Mucosa of gallbladder (tissue), 1 donor: Measurements from ENCODE around the gene ADAMTS17. TPM values are rescaled to one million over a fixed set of nuclear protein-coding genes. Genes with fewer than 3 reads are reported as not detected.

ENCODE experiments used
- DNase-seq: peaks from one replicate; pipeline ENCODE4 v3.0.0-alpha.2; 2020; ENCODE audit warnings: low spot score
- total RNA-seq: library from RNA; stranded (reverse); gene quantifications from one replicate; pipeline ENCODE4 v1.2.1, GENCODE V29; 2021
- donor health status: DM: no; HTN: no; CAD: no.

The ADAMTS17 gene
- total RNA-seq, 1 donor from 2014 or later: 3.6 TPM

DNA sequence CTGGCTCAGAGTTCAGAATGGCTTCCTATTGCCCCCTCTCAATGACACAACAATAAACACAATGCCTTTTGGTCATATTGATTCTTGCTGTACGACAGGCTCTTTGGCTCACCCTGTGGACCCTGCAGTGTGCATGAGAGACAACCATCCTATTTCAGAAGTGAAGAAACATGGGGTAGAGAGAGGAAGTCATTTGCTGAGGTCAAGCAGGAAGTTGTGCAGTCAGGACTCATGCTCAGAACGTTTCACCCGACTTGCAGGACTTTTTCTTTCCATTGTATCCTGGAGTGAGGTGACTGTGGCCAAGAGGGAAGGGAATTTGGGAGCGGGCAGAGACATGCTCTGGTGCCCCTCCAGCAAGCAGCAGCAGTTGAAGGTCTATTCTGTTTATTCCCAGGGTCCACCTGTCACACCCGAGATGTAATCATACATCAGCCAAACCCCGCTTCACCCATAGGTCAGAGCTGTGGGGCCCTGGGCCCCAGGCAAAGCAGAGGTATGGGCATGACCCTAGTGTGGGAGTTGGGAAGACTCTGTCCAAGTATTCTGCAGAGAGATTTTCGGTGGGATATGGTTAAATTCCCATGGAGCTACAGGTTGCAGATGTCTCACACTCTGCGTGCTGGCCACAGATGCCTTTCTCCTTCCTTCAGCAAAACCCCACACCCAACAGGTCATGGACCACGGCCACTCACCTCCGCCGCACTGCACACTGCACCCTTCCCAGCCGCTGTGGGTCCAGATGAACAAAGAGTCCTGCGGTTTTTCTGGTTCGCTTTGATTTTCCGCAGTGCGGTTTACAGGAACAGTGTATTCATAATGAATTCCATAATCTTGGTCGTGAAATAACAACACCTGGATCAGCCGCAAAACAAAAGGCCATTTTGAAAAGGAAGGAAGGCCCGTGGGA, 290.6 kb downstream of the ADAMTS17 start:
- DNase-seq: no peak

DNA sequence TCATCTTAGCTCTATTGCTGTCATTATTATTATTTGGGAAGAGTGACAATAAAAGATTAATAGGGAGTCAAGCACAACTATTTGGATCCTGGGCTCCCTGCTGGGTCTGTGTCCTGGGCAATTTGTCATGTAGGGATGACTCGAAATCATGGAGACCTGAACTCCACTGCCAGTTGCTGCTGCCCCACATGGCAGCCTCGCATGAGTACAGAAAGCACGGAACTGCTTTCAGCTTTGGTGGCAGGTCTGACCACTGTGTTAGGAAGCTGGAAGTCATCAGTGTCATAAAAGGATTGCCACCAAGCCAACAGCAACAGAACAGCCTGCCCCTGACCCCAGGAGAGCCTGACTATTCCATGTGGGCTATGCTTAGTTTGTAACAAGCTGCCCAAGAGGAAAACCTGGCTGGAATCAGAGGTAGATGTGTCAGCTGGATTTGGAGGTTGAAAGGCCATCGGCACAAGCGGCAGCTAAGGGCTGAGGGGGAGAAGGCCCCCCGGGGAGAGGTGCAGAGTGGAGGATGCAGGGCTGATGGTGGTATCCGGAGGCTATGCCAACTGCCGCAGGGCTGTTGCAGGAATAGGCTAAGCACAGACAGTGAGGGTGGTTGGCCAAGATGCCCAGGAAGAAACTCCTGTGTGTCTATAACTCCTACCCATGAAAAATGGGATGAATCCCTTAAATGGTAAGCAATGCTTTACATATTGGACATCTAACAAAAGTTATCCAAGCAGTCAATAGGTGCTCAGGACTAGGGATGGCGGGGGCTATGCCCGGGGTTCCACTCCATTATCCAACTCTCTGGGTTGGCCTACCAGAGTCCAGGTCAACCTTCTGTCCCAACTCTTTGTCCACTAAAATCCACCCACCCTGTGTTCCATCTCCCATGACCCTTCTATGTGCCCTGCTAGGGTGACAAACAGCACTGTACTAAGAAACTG, 291.6 kb downstream of the ADAMTS17 start:
- DNase-seq: no peak

DNA sequence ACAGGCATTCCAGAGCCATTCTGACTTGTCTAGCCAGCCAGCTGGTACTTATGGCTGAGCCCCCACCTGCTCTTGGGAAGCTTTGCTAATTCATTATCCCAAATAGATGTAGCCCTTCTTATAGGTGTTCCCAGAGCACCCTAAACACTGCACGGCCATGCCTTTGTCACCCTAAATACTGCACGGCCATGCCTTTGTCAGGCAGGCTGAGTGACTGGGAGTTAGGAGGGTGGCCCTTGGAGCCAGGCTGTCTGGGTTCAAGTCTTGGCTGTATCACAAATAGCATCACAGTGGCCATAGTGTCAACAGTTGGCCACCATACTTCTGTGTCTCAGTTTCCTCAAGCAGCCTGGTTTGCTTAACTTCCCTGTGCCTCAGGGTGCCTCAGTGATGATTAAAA, 292.3 kb downstream of the ADAMTS17 start:
- no peak for DNase-seq

DNA sequence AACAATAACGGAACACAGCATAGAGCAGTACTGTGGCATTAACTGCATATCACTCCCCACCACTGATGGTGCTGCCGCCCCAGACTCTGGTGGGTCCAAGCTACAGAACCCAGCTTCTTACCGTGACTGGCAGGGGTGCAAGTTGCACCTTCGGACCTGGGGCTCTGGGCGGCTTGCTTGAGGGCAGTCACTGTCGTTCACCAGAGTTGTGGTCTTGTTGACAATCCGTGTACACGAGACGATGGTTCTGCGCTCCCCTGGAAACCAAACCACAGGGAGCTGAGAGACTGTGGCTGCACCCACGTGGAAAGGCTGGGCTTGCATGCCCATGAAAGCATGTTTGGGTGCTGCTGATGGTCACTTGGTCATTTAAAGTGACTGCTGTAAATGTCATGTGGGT, 293.0 kb downstream of the ADAMTS17 start:
- no peak for DNase-seq

DNA sequence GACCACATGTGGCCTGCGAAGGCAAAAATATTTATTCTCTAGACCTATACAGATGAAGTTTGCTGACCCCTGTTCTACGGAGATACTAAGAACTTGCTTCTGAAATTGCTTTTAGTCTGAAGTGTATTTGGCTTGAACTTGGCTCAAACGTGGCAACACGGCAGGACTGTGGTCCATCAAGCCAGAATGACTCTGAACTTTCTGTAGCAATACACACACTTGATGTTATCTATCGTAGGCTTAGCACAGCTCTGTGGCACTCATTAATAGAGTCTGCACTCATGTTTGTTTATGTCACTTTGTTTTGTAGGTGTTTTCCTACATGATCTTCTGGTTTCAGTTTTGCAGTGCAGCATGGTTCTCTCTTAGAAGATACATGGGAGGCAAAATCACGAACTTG, 298.1 kb downstream of the ADAMTS17 start:
- no peak for DNase-seq

DNA sequence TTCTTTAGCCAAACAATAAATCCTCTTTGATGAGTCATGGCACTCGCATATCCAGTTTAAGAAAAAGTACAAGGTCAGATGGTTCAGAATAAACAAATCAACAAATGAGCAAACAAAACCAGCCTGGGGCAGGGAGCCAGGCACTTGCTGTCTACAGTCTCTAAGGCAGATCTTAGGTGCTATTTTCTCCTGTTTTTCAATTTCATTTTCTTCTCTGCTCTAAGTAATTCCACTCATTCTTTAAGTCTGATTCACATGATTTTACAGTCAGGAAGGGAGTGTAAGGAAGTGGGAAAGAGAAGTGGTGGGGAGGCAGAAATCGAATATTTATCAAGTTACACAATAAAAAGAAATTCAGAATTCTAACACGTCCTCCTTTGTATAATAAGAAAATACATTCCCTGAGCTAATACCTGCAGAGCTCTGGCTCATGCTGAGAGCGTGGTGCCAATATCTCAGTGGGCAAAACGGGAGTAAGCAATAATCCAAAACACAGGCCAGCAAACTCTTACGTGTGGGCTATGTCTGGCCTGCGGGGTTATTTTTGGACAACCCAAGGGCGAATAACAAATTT, 298.6 kb downstream of the ADAMTS17 start:
- DNase-seq: no peak

DNA sequence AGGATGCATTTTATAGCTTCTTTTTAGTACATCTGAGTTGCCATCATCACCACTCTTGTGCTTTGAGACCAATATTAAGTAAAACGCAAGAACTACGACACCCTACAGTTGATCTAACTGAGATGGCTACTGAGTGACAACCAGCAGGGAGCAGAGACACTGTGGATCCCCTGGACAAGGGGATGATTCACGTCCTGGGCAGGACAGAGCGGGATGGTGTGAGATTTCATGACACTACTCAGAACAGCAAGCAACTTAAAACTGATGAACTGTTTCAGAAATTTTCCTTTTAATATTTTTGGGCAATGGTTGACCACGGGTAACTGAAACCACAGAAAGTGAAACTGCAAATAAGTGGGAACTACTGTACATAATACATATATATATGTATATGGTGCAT, 299.2 kb downstream of the ADAMTS17 start:
- DNase-seq: no peak

DNA sequence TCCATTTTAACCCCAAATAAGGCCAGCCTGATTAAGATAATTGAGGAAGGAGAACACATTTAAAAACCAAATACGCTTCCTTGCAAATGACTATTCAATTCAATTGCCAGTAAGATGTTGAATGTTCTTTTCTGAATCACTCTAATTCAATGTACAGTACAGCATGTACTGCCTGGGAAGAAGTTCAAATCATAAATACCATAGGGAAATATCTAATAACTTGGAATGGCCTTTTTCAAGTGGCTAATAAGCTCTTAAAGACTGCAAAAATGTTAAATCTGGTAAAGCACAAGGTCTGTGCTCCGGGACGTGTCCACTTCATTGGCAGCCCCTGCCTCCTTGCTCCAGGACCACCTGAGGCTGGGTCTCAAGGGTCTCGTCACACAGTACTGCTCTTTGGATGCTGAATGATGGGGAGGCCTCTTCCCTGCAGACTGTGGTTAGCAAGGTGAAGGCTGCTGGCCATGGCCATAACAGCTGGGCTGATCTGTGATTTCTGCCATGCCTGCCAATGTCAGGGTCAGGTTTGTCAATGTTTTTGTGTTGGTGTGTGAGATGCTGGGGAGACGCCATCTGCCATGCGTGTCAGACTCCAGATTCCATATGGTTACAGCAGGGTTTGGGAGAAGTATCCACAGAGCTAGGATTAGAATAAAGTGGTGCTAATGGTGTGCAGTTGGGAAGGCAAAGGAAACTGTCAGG, 300.5 kb downstream of the ADAMTS17 start:
- DNase-seq: no peak

DNA sequence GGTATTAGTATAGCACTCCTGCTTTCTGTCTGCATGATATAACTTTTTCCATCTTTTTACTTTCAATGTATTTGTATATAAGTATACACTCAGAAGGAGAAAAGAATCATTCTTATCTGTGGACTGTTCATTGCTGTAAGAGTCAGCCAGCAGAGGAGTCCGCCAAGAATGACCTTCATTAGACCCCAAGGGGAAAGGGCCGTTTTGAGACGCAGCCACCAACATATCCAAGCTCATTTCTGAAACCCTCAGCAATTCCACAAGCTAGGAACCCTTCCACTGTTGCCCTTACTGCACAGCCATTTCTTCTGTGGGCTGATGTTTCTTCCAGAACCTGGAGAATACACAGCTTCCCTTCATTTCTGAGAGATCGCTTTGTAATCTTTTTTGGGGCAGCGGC, 301.8 kb downstream of the ADAMTS17 start:
- DNase-seq: no peak

DNA sequence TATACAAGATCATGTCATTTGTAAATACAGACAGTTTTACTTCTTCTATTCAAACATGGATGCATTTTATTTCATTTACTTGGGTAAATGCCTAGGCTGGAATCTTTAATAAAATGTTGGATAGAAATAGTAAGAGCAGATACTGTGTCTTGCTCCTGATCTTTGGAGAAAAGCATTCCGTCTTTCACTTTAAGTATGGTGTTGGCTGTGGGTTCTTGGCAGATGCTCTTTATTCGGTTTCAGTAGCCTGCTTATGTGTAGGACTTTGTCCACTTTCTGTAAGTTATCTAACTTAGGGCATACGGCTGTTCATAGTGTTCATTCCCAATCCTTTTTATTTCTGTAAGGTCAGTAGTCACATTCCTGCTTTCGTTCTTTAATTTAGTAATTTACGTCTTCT, 303.0 kb downstream of the ADAMTS17 start:
- no peak for DNase-seq

DNA sequence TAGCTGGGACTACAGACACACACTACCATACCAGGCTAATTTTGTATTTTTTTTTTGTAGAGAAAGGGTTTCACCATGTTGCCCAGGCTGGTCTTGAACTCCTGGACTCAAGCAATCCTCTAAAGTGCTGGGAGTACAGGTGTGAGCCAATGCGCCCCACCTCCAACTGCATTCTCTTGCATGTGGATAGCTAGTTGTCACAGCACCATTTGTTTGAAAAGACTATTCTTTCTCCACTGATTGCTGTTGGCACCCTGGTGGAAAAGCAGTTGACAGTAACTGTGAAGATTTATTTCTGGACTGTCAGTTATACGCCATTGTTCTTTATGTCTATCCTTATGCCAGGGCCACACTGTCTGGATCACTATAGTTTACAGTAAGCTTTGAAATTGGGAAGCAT, 303.9 kb downstream of the ADAMTS17 start:
- no peak for DNase-seq

DNA sequence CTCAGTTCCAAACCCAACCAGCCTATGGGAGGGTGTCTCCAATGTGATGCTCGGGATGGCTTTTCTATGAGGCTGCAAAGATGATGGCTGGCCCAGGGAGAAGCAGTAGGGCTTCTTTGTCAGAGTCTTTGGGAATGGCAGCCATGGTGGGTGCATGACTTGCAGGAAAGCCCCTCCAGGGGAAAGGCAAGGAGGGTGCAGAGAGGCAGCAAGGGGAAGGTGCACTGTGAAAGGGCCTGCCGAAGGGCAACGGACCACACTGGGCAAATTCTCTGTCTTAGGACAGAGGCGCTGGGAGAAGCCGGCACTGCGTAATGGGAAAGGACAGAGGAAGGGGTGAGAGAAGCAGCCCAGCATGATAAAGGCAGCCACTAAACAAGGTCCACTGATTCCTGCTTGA, 305.8 kb downstream of the ADAMTS17 start:
- DNase-seq: no peak

DNA sequence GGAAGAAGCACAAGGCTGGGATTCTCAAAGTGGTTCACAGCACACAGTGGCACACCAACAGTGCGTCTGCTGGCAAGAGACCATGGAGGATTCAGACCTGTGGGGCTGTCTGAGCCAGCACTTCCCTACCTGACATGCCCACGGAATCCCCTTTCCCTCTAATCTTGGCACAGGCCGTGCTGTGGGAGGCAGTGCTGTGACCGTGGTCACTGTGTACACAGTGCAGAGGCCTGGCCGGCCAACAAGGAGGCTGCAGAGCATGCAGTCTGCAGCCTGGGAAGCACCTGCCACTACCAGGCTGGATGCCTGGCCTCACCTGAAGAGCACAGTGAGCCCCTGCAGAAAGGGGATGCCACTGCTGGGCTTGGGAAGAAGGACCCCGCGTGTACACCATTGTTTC, 307.6 kb downstream of the ADAMTS17 start:
- no peak for DNase-seq

DNA sequence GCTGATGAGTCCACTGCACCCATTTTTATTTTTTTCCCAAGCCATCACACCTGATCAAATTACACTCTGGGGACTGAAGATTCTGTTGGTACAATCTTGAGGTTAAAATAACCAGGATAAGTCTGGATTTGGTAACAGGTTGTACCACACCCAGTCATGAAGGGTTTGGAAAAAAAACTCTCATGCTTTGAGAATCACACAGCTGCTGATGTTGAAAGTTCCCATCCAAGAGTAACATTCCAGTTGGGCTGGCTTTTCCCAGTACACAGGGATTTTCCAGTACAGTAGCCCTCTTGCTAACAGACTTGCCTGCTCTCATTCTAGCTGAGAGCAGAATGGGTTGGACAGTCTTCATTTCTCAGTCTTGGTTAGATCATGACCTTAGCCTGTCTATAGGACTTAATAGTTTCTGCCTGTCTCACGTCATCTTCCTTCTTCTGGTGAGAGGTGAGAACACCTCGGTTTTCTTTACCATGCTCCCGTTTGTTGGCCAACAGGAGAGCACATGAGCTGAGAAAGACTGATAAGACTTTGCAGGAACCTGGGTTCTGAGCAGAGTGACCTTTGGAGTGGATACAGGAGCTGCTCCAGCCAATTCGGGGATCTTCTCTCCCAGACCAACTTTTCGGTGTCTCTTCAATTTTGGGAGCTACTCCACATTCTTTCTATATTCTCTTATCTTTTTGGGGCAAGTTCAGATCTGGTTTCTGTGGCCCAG, 308.5 kb downstream of the ADAMTS17 start:
- DNase-seq: no peak

DNA sequence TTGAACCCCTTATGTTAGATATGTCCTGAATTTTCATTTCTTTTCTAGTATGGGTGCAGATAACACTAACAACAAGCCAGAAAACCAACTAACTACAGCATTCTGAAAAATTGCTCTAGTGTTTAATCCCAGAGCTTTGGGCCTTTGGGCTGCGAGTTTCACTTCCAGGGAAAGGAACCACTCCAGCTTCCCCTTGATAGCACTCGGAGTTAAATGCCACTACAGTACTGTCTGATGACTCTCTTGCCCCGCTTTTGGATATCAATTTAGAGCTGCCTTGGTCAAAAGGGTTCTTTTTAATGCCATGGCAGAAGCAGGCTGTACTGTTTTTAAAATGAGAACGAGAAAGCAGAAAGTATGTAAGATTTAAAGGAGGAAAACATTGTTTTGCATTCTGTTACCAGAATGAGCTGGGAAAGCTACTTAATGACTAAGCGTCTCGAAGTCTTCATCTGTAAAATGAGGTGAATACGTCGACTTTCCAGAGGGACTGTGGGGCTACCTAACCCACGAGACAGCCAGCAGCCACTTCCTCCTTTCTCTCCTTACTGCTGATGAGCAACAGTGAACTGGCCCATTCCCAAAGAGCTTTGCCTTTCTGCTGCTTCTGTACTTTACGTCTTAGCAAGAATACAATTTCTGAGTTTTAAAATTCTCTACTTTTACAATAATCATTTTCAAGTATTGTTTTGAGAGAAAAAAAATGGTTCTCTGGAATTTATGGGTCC, 309.3 kb downstream of the ADAMTS17 start:
- no peak for DNase-seq

DNA sequence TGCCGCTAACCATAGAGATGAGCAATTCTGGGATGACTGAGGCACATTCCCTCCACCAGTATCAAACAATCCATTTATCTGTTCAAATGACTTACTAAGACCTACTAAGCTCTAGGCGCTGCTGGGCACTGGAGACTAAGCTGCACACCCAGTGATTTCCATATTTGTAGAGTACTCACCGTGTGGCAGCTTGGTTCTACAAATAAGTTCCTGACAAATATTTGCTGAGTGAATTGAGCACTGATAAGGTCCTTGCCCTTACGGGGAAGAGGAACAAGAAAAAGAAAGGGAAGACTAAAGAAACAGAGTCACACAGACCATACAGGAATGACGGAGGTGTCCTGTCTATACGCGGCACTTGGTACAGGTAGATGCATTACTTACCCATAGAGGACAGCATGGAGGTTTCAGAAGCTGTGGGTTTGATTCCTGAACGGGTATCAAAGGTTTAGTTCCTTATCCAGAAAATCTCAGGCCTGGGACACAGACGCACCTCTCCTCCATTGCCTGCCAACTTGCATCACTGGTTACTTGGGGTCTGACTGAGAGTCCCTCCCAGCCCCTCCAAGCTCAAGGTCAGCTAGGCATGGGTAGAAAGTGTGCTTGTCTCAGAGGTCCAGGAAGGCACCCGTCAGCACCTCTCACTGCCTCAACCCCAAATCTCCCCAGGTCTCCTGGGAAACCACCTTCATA, 310.0 kb downstream of the ADAMTS17 start:
- DNase-seq: no peak

DNA sequence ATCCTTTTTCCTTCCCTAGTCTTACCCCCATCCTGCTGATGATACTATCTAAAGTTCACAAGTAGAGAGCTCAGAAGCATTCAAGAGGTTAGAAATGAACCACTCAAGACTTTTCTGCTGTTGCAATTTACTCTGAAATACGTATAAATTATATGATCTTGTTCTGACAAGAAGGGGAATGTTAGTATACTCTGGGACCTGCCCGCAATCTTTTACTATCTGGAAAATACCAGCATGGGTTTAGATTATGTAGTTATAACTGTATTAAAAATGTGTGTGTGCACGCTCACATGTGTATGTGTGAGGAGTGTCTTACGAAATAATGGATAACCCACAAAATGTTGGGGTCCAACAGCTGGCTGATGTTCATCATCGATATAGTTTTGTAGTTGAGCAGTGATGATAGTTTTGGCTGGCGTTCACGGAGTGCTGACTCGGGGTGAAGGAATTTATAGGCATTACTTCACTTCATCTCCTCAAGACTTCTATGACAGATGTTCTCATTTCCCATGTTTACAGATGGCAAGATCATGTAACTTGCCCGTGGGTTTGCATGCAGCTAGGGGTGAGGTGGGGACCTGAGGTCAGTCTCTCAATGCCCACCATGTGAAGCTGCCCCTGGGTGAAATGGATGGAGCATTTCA, 311.1 kb downstream of the ADAMTS17 start:
- DNase-seq: no peak

DNA sequence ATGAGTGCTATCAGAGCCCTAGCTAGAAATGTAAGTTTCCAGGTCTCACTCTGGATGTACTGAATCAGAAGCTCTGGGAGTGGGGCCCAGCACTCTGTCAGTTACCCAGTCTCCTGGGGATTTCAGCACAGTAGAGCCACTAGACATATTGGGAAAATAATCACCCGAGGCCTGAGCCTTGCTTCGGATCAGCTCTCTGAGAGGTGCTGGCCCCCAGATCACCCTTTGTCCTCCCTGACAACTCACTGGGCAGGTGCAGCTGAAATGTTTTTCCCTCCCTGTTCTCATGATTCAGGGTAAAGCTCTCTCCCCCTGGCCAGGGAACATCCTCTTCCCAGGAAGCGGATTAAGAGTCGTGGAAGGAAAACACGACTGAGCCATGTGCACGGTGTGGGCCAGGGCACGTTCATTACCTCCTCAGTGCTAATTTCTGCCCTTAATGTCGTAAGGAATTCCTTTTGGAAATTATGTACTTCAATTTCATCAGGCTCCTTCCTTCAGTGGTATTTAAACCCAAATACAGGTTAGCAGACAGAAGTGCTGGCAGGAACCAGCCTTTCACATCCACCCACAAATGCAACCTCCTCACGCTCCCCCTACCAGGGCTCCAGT, 311.8 kb downstream of the ADAMTS17 start:
- DNase-seq: no peak

DNA sequence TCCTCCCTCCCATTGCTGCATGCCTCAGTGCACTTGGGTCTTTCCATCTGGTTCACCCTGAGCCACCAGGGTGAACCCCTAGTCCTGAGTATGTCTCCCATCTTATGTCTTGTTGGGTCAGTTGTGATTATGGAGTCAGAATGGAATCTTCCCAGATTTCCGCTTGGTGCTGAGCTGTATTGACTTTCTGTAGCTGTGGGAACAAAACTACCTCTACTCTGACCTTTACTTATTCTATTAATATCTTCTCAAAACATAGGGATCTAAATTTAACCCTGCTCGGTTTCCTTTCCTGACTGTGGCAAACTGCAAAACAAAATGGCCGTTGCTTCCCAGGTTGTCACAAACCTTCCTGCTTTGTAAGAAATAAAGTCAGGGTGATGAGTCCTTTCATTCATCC, 312.7 kb downstream of the ADAMTS17 start:
- no peak for DNase-seq
